ENCODE results near the gene INF2.

- no peak for TF ChIP-seq CTCF (IDR thresholded peaks at IDR 0.05; ENCODE audit: low read length)
- TF ChIP-seq EZH2 (IDR thresholded peaks at IDR 0.05; ENCODE audit: borderline replicate concordance, low read length): no peak
Measured at GRCh38 chr14:104659146-104659545, 30.3 kb upstream of the INF2 start.
